OCI-LY3 (cell line): ENCODE results near the gene MAGI2.

Experiments used
- CTCF ChIP-seq: fragments of 200-600, 300-600 bp; sonication (generic); IDR thresholded peaks from 2 replicates; pipeline ENCODE4 v1.5.1; 2014; ENCODE audit warnings: antibody characterized with exemption, low read length, low read depth
- EZH2phosphoT487 ChIP-seq: fragments of 200-600 bp; shearing (Covaris generic); IDR thresholded peaks from 2 replicates; pipeline ENCODE4 v1.6.1; 2018; ENCODE audit warnings: antibody characterized with exemption, mixed run types, low read depth

GRCh38 chr7:78212476-78213060 is 1240.9 kb downstream of the MAGI2 start:
- no peak for TF ChIP-seq CTCF
- TF ChIP-seq EZH2phosphoT487, result no peak
